ENCODE results near the gene MINDY4.

DNA sequence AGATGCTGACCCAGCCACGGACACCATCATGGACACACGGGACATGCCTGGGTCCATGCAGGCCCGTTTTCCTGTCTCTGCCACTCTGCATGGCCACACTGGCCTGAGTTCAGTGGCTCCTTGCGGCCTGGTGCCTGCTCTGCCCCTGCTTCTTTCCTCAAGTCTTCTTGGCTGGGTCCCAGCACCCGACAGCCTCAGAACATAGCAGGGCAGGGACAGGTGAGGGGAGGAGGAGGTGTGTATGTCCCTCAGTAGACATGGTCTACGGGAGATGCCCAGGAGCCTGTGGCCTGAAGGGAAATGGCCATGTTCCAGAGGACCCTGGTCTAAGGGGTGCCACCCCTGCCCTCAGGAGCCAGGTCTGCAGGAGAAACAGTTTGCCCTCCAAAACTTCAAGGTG is 138.2 kb downstream of the MINDY4 start:
- TF ChIP-seq, protein P1, sequence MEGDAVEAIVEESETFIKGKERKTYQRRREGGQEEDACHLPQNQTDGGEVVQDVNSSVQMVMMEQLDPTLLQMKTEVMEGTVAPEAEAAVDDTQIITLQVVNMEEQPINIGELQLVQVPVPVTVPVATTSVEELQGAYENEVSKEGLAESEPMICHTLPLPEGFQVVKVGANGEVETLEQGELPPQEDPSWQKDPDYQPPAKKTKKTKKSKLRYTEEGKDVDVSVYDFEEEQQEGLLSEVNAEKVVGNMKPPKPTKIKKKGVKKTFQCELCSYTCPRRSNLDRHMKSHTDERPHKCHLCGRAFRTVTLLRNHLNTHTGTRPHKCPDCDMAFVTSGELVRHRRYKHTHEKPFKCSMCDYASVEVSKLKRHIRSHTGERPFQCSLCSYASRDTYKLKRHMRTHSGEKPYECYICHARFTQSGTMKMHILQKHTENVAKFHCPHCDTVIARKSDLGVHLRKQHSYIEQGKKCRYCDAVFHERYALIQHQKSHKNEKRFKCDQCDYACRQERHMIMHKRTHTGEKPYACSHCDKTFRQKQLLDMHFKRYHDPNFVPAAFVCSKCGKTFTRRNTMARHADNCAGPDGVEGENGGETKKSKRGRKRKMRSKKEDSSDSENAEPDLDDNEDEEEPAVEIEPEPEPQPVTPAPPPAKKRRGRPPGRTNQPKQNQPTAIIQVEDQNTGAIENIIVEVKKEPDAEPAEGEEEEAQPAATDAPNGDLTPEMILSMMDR (IDR thresholded peaks at IDR 0.05): no peak
- TF ChIP-seq EZH2 (IDR thresholded peaks at IDR 0.05; ENCODE audit: borderline replicate concordance, insufficient read depth, low read depth, low read length, poor library complexity, severe bottlenecking): no peak
